Left lung (tissue), 10 donors: ENCODE data around the gene SPA17. TPM values are rescaled to one million over a fixed set of nuclear protein-coding genes. Genes with fewer than 3 reads are reported as not detected.
A peak's percentile ranks its signal among the peaks of the same experiment; 100 is the strongest.

ENCODE experiments used
- ATAC-seq: fragments of 200-7000 bp; cut with Tn5 transposase; one replicate; pipeline ENCODE4 v1.9.1; 2020; ENCODE audit warnings: moderate library complexity
- DNase-seq, 4 donors: peaks; one replicate each; pipeline ENCODE4 v3.0.0-alpha.2; 2013 to 2020
- H3K27ac ChIP-seq, 2 donors: fragments of 200-600 bp; sonication (generic) in 1 of 2; one replicate each; pipeline versions ENCODE4 v1.5.0 to v1.8.0; 2020 to 2021
- H3K27me3 ChIP-seq, 2 donors: fragments of 200-600 bp; sonication (generic) in 1 of 2; one replicate each; pipeline versions ENCODE4 v1.5.0 to v1.8.0; 2020 to 2021
- H3K36me3 ChIP-seq, 2 donors: fragments of 200-600 bp; sonication (generic) in 1 of 2; one replicate each; pipeline versions ENCODE4 v1.5.0 to v1.8.0; 2020 to 2021
- H3K4me1 ChIP-seq, 2 donors: fragments of 200-600 bp; one replicate each; pipeline ENCODE4 v1.8.0; 2021
- H3K4me3 ChIP-seq, 2 donors: fragments of 200-600 bp; sonication (generic) in 1 of 2; one replicate each; pipeline versions ENCODE4 v1.5.0 to v1.8.0; 2020 to 2021; ENCODE audit warnings: mild to moderate bottlenecking in 1 of 2
- H3K9me3 ChIP-seq, 2 donors: fragments of 200-600 bp; sonication (generic) in 1 of 2; one replicate each; pipeline versions ENCODE4 v1.5.0 to v1.8.0; 2020 to 2021
- intact Hi-C, 2 donors: fragments of 100-400 bp; cut with DNase I; formaldehyde crosslinking; loops; one replicate each; pipeline versions ENCODE4 v1.11.2 to v1.14.2; 2022
- polyA plus RNA-seq, 6 donors: library from polyadenylated mRNA; unstranded; fragments of 120-200 nt; gene quantifications; one replicate each; pipeline ENCODE4 v1.2.1, GENCODE V29; 2013; ENCODE audit not compliant: insufficient read length in 6 of 6
- total RNA-seq, 2 donors: library from RNA; stranded (reverse); fragmentation: NEBNext Ultra II Directional; extraction: Animal tissue kit (Norgen Biotek cat#: 25700); gene quantifications; one replicate each; pipeline ENCODE4 v1.2.1, GENCODE V29; 2021
- TF ChIP-seq, protein P1 (sequence below), 2 donors: fragments of 200-600 bp; sonication (generic) in 1 of 2; IDR thresholded peaks; one replicate each; pipeline versions ENCODE4 v1.5.0 to v1.8.0; 2021; ENCODE audit warnings: antibody characterized with exemption in 2 of 2
- donor health status: DM: no; HTN: yes; CAD: no.
- donor health status: DM: no; HTN: no; CAD: no.

SPA17 gene
- total and polyA plus RNA-seq, 8 donors = 5.6 to 20.9 (median 15.2) TPM

DNA sequence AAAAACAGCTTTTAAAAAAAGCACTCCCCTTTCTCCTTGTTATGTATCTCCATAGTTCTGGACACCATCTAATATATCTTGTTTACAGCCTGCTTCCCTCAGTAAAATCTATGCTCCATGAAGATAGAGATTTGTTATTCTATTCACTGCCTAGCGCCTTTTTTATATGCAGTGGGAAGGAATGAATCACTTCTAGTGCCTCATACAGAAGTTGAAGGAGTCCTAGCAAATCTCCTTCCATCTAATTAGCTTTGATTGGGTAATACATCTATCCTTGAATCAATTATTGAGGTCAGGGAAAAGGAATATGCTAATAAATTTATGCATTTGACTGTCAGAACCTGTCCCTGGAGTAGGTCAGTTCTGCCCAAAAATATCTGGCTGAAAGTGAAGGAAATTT is 25.8 kb downstream of the SPA17 start:
- DNase-seq (no peak), ATAC-seq (no peak)
- Histone ChIP-seq H3K9me3 (no peaks in the 10 kb centered on the region), H3K27me3 (no peaks in the 10 kb centered on the region), H3K4me1 (no peaks in the 10 kb centered on the region), H3K4me3 (no peak overlapping the region), H3K36me3 (no peaks in the 10 kb centered on the region), H3K27ac (no peak overlapping the region)
- TF ChIP-seq, protein P1, sequence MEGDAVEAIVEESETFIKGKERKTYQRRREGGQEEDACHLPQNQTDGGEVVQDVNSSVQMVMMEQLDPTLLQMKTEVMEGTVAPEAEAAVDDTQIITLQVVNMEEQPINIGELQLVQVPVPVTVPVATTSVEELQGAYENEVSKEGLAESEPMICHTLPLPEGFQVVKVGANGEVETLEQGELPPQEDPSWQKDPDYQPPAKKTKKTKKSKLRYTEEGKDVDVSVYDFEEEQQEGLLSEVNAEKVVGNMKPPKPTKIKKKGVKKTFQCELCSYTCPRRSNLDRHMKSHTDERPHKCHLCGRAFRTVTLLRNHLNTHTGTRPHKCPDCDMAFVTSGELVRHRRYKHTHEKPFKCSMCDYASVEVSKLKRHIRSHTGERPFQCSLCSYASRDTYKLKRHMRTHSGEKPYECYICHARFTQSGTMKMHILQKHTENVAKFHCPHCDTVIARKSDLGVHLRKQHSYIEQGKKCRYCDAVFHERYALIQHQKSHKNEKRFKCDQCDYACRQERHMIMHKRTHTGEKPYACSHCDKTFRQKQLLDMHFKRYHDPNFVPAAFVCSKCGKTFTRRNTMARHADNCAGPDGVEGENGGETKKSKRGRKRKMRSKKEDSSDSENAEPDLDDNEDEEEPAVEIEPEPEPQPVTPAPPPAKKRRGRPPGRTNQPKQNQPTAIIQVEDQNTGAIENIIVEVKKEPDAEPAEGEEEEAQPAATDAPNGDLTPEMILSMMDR (IDR thresholded peaks at IDR 0.05) = no peak
- intact Hi-C loops = no loop called here

DNA sequence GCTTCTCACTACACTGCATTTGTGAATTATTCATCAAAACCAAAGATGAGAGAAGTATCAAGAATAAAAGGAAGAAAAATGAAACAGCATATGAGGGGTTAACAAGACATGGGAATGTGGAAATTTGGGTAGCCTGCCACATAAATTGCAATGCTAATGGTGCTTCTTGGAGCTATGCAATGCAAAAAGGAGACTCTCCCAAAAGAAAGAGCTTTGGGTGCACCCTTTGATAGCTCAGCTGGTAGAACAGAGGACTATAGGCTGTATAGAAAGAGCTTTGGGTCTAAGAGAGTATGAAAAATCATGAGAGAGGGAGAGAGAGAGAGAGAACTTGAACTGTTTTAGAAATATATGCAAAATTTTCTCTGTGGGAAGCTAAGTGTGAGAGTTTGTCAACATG is 26.3 kb downstream of the SPA17 start:
- DNase-seq = no peak
- no peak for ATAC-seq
- TF ChIP-seq, protein P1 (IDR thresholded peaks at IDR 0.05) = no peak
- no peaks in the 10 kb centered on the region for H3K4me1 ChIP-seq
- no peak overlapping the region for H3K27ac ChIP-seq
- no peaks in the 10 kb centered on the region for H3K9me3 ChIP-seq
- H3K36me3 ChIP-seq = no peaks in the 10 kb centered on the region
- H3K4me3 ChIP-seq = no peak overlapping the region
- intact Hi-C loops = no loop called here
- no peaks in the 10 kb centered on the region for H3K27me3 ChIP-seq

DNA sequence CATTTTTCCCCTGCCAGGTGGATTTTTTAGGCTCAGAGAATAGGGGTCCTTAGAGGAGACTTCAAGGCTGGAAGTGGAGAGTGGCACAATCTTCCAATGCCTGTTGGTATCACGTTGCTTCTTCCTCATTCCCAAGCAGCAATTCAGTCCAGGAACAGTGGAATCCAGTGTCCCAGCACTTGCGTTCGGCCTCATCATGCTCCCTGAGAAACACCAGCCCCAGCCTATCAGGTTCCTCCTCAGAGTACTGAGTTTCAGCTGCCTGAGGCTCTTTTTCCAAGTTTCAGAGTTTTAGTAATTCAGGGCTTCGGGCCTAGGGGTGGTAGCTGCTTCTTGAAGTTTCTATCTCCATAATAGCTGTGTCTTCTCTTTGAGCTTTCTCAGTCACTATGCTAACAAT is 34.1 kb downstream of the SPA17 start:
- no peaks in the 10 kb centered on the region for H3K36me3 ChIP-seq
- no peaks in the 10 kb centered on the region for H3K27me3 ChIP-seq
- no peak for ATAC-seq
- H3K9me3 ChIP-seq = peaks cover 0 to 3% of the 10 kb centered on the region in 2 donors
- TF ChIP-seq, protein P1 (IDR thresholded peaks at IDR 0.05) = no peak
- no peak for DNase-seq
- intact Hi-C loops = no loop called here
- H3K27ac ChIP-seq = no peak overlapping the region
- H3K4me3 ChIP-seq = no peak overlapping the region
- no peaks in the 10 kb centered on the region for H3K4me1 ChIP-seq

GRCh38 chr11:124712392-124712791 is 38.7 kb downstream of the SPA17 start:
- no peak for DNase-seq
- Histone ChIP-seq H3K4me1 (peaks cover under 1 to 5% of the 10 kb centered on the region in 2 donors), H3K9me3 (peaks cover 0 to 3% of the 10 kb centered on the region in 2 donors), H3K36me3 (no peaks in the 10 kb centered on the region), H3K27ac (no peak overlapping the region), H3K27me3 (peaks cover 0 to 8% of the 10 kb centered on the region in 2 donors), H3K4me3 (no peak overlapping the region)
- ATAC-seq = no peak
- intact Hi-C loops = no loop called here
- TF ChIP-seq, protein P1 (IDR thresholded peaks at IDR 0.05) = no peak

DNA sequence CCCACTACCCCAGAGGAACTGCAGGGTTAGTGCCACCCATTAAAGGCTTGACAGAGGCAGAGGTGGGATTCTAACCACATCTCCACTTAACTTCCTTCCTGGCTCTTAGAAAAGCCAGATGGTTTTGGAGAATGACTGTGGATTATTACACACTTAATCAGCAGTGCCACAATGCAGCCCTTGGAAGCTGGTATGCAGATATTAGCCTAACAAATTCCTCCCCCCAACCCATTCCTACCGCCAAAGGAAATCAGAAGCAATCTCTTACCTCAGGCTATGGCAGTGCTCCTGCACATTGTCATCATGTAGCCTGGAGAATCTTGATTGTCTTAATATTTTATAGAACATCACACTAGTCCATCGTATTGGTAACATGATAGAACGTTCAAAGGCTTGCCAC is 42.9 kb downstream of the SPA17 start:
- TF ChIP-seq, protein P1 (IDR thresholded peaks at IDR 0.05) = no peak
- Histone ChIP-seq H3K4me3 (no peak overlapping the region), H3K4me1 (peaks cover 14 to 17% of the 10 kb centered on the region in 2 donors), H3K9me3 (no peaks in the 10 kb centered on the region), H3K27ac (peak overlapping the region in 1 of 2 donors; percentile 75), H3K27me3 (peaks cover 0 to 40% of the 10 kb centered on the region in 2 donors), H3K36me3 (no peaks in the 10 kb centered on the region)
- DNase-seq = no peak
- intact Hi-C loops = no loop called here
- no peak for ATAC-seq
